GM12875 (cell line): ENCODE data around the gene NPB.

Source experiments
- H3K4me3 ChIP-seq: one replicate; pipeline ENCODE4 v1.5.1; 2011; ENCODE audit warnings: low read depth, low read length, control low read depth
- TF ChIP-seq, protein P1 (sequence below): IDR thresholded peaks from 2 replicates; pipeline ENCODE4 v1.5.1; 2011; ENCODE audit warnings: low read depth, mild to moderate bottlenecking, control low read depth, inconsistent platforms, low read length, moderate library complexity, borderline replicate concordance; ENCODE audit not compliant: insufficient read depth

NPB gene

DNA sequence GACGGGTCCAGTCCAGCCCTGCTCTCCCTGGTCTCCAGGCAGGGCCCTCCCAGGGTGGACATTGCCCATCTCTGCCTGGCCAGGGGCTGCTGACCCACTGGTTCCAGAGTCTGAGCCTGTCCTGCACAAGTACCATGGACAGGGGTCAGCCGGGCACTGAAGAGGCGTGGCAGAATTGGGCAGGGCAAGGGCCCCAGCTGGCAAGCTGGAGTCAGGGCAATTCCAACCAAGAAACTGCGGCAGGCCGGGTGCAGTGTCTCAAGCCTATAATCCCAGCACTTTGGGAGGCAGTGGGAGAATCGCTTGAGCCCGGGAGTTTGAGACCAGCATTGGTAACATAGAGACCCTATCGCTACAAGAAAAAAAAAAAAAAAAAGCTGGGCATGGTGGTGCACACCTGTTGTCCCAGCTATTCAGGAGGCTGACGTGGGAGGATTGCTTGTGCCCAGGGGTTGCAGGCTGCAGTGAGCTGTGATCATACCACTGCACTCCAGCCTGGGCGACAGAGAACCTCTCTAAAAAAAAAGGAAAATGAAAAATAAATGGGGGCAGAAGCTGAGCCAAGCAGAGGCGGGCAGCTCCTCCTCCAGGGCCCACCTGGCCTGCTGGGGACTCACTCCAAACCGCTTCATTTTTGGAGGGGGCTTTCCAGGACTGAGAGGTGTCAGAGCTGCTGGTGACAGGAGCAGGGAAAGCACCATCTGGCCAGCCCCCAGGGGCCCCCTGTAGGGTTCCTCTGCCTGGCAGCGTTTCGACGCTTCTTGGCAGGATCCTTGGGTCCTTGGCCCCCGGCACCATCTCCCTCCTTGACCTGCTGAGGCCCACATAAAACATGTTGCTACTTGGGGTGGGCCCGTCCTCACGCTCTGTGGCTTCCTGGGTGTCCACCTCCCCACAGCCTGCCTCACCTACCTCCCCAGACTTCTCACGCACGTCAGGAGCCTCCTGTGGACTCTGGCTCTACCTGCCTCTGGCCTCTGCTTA lies 28.4 kb downstream of the NPB start:
- no peak overlapping the region for H3K4me3 ChIP-seq
- TF ChIP-seq, protein P1, sequence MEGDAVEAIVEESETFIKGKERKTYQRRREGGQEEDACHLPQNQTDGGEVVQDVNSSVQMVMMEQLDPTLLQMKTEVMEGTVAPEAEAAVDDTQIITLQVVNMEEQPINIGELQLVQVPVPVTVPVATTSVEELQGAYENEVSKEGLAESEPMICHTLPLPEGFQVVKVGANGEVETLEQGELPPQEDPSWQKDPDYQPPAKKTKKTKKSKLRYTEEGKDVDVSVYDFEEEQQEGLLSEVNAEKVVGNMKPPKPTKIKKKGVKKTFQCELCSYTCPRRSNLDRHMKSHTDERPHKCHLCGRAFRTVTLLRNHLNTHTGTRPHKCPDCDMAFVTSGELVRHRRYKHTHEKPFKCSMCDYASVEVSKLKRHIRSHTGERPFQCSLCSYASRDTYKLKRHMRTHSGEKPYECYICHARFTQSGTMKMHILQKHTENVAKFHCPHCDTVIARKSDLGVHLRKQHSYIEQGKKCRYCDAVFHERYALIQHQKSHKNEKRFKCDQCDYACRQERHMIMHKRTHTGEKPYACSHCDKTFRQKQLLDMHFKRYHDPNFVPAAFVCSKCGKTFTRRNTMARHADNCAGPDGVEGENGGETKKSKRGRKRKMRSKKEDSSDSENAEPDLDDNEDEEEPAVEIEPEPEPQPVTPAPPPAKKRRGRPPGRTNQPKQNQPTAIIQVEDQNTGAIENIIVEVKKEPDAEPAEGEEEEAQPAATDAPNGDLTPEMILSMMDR, result no peak

DNA sequence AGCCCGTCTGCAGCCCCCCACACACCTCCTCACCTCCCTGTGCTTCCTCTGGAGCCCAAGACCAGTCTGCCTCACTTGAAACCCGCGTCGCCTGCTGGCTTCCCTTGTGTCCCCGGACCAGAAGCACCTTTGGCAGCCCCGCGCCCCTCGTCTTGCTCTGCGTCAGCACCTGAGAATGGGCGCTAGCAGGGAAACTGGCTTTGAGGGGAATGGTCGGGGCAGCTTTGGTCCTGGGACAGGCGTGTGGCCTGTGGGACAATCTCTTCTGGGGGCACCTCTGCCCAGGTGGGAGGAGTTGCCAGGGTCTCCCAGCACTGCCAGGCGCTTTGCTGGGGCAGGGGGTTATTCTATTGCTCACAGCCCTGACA lies 29.1 kb downstream of the NPB start:
- TF ChIP-seq, protein P1, result no peak

DNA sequence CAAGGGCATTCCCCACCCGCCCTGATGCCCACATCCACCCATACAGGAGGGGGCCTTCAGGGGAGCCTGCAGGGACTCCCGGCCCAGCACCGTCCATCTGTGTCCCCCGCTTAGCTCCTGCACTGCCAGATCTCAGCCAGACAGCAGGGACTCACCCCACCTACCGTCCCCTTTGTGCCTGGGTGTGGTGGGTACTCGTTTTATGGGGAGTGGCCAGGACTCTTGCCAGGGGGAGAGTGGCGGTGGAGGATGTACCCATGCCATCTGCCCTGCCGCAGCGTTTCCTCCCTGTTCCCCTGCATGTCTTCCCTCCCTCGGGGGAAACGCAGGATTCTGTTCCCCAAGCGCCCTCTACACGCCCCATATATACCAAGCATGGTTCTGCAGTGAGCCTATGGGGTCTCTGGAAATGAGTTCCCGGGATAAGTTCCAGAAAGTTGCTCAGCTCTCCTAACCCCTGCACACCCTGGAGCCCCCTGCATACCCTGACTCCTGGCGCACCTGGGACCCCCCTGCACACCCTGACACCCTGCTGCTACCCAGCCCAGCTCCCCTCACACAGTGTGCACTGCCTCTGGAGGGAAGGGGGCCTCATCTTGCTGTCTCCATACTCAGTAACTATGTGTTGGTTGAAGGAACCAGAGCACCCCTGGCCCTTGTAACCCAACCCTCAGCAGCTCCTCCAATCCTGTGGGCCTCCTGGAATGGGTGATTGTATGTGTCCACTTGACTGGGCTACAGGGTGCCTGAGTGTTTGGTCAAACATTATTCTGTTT lies 29.7 kb downstream of the NPB start:
- H3K4me3 ChIP-seq, result no peak overlapping the region
- TF ChIP-seq, protein P1, result no peak

More for the DNA sequence above, 29.1 kb downstream of the NPB start:
- no peak overlapping the region for H3K4me3 ChIP-seq

DNA sequence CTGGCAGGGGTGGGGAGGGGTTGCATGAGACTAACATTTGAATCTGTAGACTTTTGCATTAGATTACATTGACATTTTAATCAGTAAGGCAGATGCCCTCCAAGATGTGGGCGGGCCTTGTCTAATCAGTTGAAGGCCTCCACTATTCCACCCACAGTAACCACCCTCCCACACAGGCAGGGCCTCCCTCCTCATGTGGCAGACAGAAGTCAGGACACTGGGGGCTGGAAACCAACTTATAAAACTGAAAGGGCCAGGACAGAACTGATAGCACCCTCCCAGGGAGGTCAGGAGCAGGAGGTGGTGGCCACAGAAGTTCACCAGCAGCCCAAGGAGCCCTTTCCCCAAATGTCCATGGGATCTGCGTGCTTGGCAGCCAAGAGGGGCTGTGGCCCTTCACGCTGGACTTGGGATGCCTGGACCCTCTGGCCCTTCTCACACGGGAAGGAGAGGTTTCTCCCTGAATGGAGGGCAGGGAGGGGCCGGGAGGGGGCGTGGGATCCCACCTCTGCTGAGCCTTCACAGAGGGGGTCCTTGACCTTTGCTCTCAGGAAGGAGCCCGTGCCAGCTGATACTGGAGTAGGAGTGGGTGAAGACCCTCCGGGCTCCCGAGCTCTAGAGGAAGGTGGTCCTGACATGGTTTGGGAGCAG lies 30.4 kb downstream of the NPB start:
- H3K4me3 ChIP-seq, result no peak overlapping the region
- TF ChIP-seq, protein P1, result no peak

DNA sequence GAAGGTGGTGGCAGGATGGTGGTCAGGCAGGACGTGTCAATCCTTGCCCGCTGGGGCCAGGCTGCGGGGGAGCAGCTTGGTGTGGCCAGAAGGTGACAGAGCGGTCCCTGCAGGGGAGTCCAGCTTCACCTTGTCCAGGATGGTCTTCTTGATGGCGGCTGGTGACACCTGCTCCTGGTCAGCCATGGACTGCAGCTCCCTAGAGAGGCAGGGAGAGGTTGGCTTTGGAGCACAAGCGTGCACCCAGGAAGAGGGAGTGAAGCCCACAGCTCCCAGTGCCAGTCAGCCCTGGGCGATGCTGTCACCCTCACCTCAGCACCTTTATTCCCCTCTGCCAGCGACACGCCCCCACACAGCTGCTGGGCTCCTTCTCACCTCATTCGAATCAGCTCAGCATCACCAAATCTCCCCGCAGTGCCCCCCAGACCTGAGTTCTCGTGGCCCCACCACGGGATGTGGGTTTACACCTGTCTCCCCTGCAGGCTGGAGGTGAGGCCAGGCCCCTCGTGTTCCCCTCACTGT lies 31.2 kb downstream of the NPB start:
- TF ChIP-seq, protein P1, result no peak
- no peak overlapping the region for H3K4me3 ChIP-seq

DNA sequence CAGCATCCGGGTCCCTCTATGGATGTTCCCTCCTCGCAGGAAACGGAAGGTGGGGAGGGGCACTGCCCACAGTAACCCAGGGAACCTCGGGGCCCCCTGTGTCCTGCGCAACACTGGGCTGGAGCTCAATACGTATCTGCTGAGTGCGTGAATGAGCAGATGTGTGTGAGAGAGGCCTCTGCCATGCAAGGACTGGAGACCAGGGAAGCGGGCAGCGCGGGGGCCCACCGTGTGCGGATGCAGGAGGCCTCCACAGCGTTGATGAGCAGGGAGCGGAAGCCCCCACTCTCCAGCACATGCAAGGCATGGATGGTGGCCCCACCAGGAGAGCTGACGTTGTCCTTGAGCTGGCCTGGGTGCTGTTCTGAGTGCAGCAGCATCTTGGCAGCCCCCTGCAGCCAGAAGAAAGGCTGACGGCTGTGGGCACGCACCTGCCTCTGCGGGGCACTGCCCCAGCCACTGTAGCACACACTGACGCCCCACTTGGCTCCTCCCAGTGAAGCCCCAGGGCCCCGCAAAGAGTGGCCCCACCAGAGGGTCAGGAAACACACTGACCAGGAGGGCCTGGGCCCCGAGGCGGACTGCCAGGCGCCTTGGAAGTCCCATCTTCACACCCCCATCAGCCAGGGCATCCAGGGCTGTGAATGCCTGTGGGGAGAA lies 32.2 kb downstream of the NPB start:
- TF ChIP-seq, protein P1, result no peak

More for the DNA sequence above, 32.2 kb downstream of the NPB start:
- H3K4me3 ChIP-seq, result no peak overlapping the region
